ENCODE data around the gene NR0B1. TPM values are rescaled to one million over a fixed set of nuclear protein-coding genes. Genes with fewer than 3 reads are reported as not detected.

NR0B1 gene
- total and polyA plus RNA-seq, 2 experiments from 2014 or later, result 0.26 to 0.45 TPM

DNA sequence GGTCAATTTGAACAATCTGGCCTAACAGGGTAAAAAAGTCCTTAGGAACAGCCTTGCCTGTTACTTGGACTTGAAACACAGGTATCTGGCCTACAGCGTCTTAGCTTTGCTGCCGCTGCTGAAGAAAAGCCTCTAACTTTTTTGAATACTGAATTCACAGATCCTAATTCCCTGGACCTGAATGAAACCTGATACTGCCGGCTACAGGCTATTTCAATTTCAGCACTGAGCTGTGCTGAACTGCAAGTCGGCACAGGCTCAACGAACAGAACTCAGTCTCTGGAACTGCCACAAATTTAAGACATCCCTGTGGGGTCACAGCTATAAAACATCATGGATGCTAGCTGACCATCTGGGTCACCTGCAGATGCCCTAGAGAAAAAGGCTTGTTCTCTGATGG is 7.2 kb downstream of the NR0B1 start:
- Histone ChIP-seq H3K4me3 (no peak overlapping the region), H3K27me3 (ENCODE audit: insufficient read depth) (peaks cover 10% of the 10 kb centered on the region; the same call in 1 of the 2 replicates), H4K20me1 (replicated peaks; ENCODE audit: insufficient read depth) (no peaks in the 10 kb centered on the region), H3K36me3 (ENCODE audit: insufficient read depth) (no peaks in the 10 kb centered on the region), H3K4me2 (peak overlapping the region; percentile 14; the same call in 1 of the 2 replicates), H3K79me2 (replicated peaks; ENCODE audit: insufficient read depth) (no peaks in the 10 kb centered on the region), H3K4me1 (ENCODE audit: insufficient read depth) (0 out of 2 replicates have a peak, but pooled peaks cover 7% of the 10 kb centered on the region), H2AFZ (no peak overlapping the region), H3K9me2 (ENCODE audit: insufficient read depth) (no peaks in the 10 kb centered on the region), H3F3A (replicated peaks; ENCODE audit: low read depth) (no peaks in the 10 kb centered on the region), H3K27ac (ENCODE audit: low read depth) (no peak overlapping the region)
- DNase-seq (ENCODE audit: low spot score) (peak; percentile 2), ATAC-seq (peak; percentile 47)
- Mint-ChIP-seq H3K4me3 (no peak overlapping the region), H3K27me3 (ENCODE audit: insufficient read depth, low read depth, poor library complexity) (peaks cover 4% of the 10 kb centered on the region), H3K9me3 (no peaks in the 10 kb centered on the region), H3K27ac (no peak overlapping the region), H3K36me3 (ENCODE audit: low read depth) (no peaks in the 10 kb centered on the region), H3K4me1 (peaks cover 28% of the 10 kb centered on the region)
- no peak for TF ChIP-seq NANOG (IDR thresholded peaks at IDR 0.05; ENCODE audit: borderline replicate concordance)

DNA sequence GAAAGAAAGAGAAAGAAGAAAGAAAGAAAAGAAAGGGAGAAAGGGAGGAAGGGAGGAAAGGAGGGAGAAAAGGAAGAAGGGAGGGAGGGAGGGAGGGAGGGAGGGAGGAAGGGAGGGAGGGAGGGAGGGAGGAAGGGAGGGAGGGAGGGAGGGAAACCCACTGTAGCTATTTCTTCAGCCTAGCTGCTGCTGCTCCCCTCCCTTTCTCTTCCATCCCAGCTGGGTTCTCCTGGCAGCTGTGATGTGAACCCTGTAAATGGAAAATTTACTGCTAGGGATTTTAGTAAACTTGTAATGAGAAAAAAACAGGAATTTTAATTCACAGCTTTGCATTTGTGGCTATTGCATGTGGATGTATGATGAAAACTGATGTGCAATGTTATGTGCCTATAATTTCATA is 8.0 kb downstream of the NR0B1 start:
- Mint-ChIP-seq H3K4me1 (peaks cover 28% of the 10 kb centered on the region), H3K27me3 (ENCODE audit: insufficient read depth, low read depth, poor library complexity) (peaks cover 2% of the 10 kb centered on the region), H3K36me3 (ENCODE audit: low read depth) (no peaks in the 10 kb centered on the region), H3K27ac (no peak overlapping the region), H3K4me3 (no peak overlapping the region), H3K9me3 (no peaks in the 10 kb centered on the region)
- H3K4me1 ChIP-seq (ENCODE audit: insufficient read depth), result 0 out of 2 replicates have a peak, but pooled peaks cover 7% of the 10 kb centered on the region
- 0 out of 2 replicates have a peak, but pooled peaks cover 2% of the 10 kb centered on the region for H3K27me3 ChIP-seq (ENCODE audit: insufficient read depth)
- H3K36me3 ChIP-seq (ENCODE audit: insufficient read depth), result no peaks in the 10 kb centered on the region
- no peak overlapping the region for H3K27ac ChIP-seq (ENCODE audit: low read depth)
- H3K4me2 ChIP-seq, result no peak overlapping the region
- H3K79me2 ChIP-seq (replicated peaks; ENCODE audit: insufficient read depth), result no peaks in the 10 kb centered on the region
- H3F3A ChIP-seq (replicated peaks; ENCODE audit: low read depth), result no peaks in the 10 kb centered on the region
- peak; percentile 3 for DNase-seq (ENCODE audit: low spot score)
- H2AFZ ChIP-seq, result no peak overlapping the region
- no peaks in the 10 kb centered on the region for H3K9me2 ChIP-seq (ENCODE audit: insufficient read depth)
- no peak overlapping the region for H3K4me3 ChIP-seq
- no peaks in the 10 kb centered on the region for H4K20me1 ChIP-seq (replicated peaks; ENCODE audit: insufficient read depth)
- peak; percentile 35; the same call in 2 of the 3 replicates for ATAC-seq
- TF ChIP-seq STAT1 (IDR thresholded peaks at IDR 0.05; ENCODE audit: unreplicated experiment) (no peak), EZH2 (IDR thresholded peaks at IDR 0.05; ENCODE audit: low read depth, unreplicated experiment) (no peak), ZNF114 (CRISPR knock-in tag; IDR thresholded peaks at IDR 0.05) (no peak), CREB1 (CRISPR knock-in tag; IDR thresholded peaks at IDR 0.05; ENCODE audit: low read depth) (no peak), ZNF331 (CRISPR knock-in tag; IDR thresholded peaks at IDR 0.05; ENCODE audit: low read depth) (no peak), NANOG (IDR thresholded peaks at IDR 0.05; ENCODE audit: borderline replicate concordance) (no peak), POLR2AphosphoS5 (IDR thresholded peaks at IDR 0.05; ENCODE audit: low read depth) (no peak)
- TF ChIP-seq, protein P1, sequence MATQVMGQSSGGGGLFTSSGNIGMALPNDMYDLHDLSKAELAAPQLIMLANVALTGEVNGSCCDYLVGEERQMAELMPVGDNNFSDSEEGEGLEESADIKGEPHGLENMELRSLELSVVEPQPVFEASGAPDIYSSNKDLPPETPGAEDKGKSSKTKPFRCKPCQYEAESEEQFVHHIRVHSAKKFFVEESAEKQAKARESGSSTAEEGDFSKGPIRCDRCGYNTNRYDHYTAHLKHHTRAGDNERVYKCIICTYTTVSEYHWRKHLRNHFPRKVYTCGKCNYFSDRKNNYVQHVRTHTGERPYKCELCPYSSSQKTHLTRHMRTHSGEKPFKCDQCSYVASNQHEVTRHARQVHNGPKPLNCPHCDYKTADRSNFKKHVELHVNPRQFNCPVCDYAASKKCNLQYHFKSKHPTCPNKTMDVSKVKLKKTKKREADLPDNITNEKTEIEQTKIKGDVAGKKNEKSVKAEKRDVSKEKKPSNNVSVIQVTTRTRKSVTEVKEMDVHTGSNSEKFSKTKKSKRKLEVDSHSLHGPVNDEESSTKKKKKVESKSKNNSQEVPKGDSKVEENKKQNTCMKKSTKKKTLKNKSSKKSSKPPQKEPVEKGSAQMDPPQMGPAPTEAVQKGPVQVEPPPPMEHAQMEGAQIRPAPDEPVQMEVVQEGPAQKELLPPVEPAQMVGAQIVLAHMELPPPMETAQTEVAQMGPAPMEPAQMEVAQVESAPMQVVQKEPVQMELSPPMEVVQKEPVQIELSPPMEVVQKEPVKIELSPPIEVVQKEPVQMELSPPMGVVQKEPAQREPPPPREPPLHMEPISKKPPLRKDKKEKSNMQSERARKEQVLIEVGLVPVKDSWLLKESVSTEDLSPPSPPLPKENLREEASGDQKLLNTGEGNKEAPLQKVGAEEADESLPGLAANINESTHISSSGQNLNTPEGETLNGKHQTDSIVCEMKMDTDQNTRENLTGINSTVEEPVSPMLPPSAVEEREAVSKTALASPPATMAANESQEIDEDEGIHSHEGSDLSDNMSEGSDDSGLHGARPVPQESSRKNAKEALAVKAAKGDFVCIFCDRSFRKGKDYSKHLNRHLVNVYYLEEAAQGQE (IDR thresholded peaks at IDR 0.05; ENCODE audit: unreplicated experiment), result no peak
- TF ChIP-seq, protein P2, sequence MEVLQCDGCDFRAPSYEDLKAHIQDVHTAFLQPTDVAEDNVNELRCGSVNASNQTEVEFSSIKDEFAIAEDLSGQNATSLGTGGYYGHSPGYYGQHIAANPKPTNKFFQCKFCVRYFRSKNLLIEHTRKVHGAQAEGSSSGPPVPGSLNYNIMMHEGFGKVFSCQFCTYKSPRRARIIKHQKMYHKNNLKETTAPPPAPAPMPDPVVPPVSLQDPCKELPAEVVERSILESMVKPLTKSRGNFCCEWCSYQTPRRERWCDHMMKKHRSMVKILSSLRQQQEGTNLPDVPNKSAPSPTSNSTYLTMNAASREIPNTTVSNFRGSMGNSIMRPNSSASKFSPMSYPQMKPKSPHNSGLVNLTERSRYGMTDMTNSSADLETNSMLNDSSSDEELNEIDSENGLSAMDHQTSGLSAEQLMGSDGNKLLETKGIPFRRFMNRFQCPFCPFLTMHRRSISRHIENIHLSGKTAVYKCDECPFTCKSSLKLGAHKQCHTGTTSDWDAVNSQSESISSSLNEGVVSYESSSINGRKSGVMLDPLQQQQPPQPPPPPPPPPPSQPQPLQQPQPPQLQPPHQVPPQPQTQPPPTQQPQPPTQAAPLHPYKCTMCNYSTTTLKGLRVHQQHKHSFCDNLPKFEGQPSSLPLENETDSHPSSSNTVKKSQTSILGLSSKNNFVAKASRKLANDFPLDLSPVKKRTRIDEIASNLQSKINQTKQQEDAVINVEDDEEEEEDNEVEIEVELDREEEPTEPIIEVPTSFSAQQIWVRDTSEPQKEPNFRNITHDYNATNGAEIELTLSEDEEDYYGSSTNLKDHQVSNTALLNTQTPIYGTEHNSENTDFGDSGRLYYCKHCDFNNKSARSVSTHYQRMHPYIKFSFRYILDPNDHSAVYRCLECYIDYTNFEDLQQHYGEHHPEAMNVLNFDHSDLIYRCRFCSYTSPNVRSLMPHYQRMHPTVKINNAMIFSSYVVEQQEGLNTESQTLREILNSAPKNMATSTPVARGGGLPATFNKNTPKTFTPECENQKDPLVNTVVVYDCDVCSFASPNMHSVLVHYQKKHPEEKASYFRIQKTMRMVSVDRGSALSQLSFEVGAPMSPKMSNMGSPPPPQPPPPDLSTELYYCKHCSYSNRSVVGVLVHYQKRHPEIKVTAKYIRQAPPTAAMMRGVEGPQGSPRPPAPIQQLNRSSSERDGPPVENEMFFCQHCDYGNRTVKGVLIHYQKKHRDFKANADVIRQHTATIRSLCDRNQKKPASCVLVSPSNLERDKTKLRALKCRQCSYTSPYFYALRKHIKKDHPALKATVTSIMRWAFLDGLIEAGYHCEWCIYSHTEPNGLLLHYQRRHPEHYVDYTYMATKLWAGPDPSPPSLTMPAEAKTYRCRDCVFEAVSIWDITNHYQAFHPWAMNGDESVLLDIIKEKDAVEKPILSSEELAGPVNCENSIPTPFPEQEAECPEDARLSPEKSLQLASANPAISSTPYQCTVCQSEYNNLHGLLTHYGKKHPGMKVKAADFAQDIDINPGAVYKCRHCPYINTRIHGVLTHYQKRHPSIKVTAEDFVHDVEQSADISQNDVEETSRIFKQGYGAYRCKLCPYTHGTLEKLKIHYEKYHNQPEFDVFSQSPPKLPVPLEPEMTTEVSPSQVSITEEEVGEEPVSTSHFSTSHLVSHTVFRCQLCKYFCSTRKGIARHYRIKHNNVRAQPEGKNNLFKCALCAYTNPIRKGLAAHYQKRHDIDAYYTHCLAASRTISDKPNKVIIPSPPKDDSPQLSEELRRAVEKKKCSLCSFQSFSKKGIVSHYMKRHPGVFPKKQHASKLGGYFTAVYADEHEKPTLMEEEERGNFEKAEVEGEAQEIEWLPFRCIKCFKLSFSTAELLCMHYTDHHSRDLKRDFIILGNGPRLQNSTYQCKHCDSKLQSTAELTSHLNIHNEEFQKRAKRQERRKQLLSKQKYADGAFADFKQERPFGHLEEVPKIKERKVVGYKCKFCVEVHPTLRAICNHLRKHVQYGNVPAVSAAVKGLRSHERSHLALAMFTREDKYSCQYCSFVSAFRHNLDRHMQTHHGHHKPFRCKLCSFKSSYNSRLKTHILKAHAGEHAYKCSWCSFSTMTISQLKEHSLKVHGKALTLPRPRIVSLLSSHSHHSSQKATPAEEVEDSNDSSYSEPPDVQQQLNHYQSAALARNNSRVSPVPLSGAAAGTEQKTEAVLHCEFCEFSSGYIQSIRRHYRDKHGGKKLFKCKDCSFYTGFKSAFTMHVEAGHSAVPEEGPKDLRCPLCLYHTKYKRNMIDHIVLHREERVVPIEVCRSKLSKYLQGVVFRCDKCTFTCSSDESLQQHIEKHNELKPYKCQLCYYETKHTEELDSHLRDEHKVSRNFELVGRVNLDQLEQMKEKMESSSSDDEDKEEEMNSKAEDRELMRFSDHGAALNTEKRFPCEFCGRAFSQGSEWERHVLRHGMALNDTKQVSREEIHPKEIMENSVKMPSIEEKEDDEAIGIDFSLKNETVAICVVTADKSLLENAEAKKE (CRISPR knock-in tag; IDR thresholded peaks at IDR 0.05), result no peak
- TF ChIP-seq, protein P3, sequence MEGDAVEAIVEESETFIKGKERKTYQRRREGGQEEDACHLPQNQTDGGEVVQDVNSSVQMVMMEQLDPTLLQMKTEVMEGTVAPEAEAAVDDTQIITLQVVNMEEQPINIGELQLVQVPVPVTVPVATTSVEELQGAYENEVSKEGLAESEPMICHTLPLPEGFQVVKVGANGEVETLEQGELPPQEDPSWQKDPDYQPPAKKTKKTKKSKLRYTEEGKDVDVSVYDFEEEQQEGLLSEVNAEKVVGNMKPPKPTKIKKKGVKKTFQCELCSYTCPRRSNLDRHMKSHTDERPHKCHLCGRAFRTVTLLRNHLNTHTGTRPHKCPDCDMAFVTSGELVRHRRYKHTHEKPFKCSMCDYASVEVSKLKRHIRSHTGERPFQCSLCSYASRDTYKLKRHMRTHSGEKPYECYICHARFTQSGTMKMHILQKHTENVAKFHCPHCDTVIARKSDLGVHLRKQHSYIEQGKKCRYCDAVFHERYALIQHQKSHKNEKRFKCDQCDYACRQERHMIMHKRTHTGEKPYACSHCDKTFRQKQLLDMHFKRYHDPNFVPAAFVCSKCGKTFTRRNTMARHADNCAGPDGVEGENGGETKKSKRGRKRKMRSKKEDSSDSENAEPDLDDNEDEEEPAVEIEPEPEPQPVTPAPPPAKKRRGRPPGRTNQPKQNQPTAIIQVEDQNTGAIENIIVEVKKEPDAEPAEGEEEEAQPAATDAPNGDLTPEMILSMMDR (conservative IDR thresholded peaks at IDR 0.05; ENCODE audit: low read depth in 2 of 2), result no peak

All from GM23338 (cell line).